CD4-positive, alpha-beta T cell treated with Interleukin-17A for 4 hours (primary cell): Measurements from ENCODE around the gene RAP1B.
"Not testable (repeated sequence)": the region's sequence is repeated elsewhere in the genome, so short reads cannot be mapped to it uniquely, and the experiment has no call there.

Experiments
- DNase-seq: peaks from one replicate; pipeline ENCODE4 v3.0.0-alpha.2; 2020; ENCODE audit warnings: mixed read lengths

RAP1B gene

GRCh38 chr12:68637439-68637838 is 26.7 kb downstream of the RAP1B start:
- DNase-seq, result not testable (repeated sequence)

- DNase-seq, result no peak
These were observed 27.5 kb downstream of the RAP1B start for GRCh38 chr12:68638171-68638570.

- no peak for DNase-seq
These were observed 28.2 kb downstream of the RAP1B start for GRCh38 chr12:68638721-68639395.

- DNase-seq, result no peak
These were observed 28.7 kb downstream of the RAP1B start for GRCh38 chr12:68639396-68639767.

- peak; percentile 40 for DNase-seq
These were observed 30.4 kb downstream of the RAP1B start for GRCh38 chr12:68641138-68641537.

- DNase-seq, result no peak
These were observed 35.8 kb downstream of the RAP1B start for GRCh38 chr12:68646484-68646883.

GRCh38 chr12:68647507-68647906 is 36.8 kb downstream of the RAP1B start:
- no peak for DNase-seq

GRCh38 chr12:68648179-68648578 is 37.5 kb downstream of the RAP1B start:
- DNase-seq, result no peak

GRCh38 chr12:68665016-68665569 is 54.4 kb downstream of the RAP1B start:
- no peak for DNase-seq

GRCh38 chr12:68667291-68667690 is 56.6 kb downstream of the RAP1B start:
- no peak for DNase-seq

- no peak for DNase-seq
These were observed 57.2 kb downstream of the RAP1B start for GRCh38 chr12:68667896-68668295.

- DNase-seq, result no peak
These were observed 60.5 kb downstream of the RAP1B start for GRCh38 chr12:68671179-68671578.

GRCh38 chr12:68673788-68674187 is 63.1 kb downstream of the RAP1B start:
- peak; percentile 25 for DNase-seq

GRCh38 chr12:68674376-68674775 is 63.7 kb downstream of the RAP1B start:
- no peak for DNase-seq

- DNase-seq, result peak; percentile 90
These were observed 64.6 kb downstream of the RAP1B start for GRCh38 chr12:68675101-68675842.

GRCh38 chr12:68676854-68677253 is 66.2 kb downstream of the RAP1B start:
- DNase-seq, result not testable (repeated sequence)

GRCh38 chr12:68686262-68686594 is 75.5 kb downstream of the RAP1B start:
- no peak for DNase-seq

- DNase-seq, result peak; percentile 99
These were observed 76.2 kb downstream of the RAP1B start, which contains the start of gene NUP107 for GRCh38 chr12:68686595-68687521. Gene NUP107, plus strand, starts transcription at chr12:68686978. Its CDS starts 88 bp downstream, at chr12:68687066.

- DNase-seq, result no peak
These were observed 84.8 kb downstream of the RAP1B start for GRCh38 chr12:68695454-68695853.

GRCh38 chr12:68699486-68699885 is 88.8 kb downstream of the RAP1B start:
- no peak for DNase-seq
